ENCODE data around the gene CEP170.

CEP170 gene

DNA sequence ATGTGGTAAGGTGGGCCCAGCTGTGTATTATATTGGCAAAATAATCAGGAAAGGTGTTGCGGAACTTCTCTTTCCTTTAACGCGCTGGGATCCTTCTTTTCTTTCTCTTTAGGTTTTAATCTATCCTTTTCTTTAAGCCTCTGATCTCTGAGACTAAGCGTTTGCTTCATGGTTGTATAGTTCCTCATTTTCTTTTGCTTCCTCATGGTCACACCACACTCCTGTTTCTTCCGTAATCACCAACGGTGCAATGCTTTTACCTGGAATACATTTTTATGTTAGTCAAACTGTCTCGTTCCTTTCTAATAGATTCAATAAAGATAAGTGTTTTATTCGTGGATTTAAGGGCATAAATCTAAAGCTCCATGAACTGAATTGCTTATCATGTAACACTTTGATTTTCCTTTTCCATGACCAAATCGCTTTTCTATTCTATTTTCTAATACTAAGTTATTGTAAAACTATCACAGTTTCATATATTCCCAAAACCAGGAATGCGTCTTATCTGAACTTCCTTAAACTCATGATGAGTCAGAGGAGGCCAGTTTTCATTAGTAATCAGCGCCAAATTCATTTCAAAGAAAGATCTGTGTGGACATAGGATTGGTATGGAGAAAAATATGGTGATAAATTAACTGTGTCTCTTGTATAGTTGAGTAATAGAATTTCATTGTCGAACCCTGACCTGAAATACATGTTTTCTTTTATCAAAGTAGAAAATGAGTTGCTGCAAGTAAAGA, 13.0 kb upstream of the CEP170 start:
- no peak for DNase-seq

DNA sequence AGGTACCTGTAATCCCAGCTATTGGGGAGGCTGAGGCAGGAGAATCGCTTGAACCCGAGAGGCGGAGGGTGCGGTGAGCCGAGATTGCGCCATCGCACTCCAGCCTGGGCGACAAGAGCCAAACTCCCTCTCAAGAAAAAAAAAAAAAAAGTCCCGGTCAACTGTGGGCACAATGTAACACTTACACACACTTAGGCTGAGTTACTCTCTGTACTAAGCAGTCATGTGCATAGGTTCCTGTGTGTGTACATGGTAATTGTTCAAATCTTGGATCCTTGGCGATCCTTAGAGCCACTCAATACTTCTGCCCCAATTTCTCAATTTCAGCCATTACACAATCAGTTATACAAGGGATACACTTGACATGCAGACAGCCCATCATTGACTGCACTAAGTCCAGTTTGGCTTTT, 12.4 kb upstream of the CEP170 start:
- DNase-seq: no peak

DNA sequence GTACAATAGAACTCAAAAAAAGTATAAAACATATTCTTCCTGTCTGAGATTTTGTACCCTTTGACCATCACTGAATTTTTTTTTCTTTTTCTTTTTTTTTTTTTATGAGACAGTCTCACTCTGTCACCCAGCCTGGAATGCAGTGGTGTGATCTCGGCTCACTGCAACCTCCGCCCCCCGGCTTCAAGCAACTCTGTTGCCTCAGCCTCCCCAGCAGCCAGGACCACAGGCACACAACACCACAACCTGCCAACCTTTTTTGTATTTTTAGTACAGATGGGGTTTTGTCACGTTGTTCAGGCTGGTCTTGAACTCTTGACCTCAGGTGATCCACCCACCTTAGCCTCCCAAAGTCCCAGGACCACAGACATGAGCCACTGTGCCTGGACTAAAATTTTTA, 11.2 kb upstream of the CEP170 start:
- DNase-seq: no peak

DNA sequence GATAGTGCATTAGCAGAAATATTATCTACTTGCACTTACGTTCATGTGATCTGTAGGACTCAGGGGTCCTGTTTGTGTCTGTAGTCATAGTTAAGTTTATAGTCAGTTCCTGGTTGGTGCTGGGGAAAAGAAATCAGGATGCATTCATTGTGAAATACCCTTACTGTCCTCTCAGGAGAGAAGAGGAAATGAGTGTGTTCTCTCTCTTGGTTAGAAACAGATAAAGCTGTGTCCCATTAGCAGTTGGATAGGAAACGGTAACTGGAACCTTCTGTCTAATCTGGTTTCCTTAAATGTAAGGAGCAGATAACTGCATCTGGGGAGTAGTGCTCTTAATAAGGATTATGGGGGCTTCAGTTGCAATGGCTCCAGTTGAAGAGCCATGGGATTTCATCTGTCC, 9.6 kb upstream of the CEP170 start:
- no peak for DNase-seq

DNA sequence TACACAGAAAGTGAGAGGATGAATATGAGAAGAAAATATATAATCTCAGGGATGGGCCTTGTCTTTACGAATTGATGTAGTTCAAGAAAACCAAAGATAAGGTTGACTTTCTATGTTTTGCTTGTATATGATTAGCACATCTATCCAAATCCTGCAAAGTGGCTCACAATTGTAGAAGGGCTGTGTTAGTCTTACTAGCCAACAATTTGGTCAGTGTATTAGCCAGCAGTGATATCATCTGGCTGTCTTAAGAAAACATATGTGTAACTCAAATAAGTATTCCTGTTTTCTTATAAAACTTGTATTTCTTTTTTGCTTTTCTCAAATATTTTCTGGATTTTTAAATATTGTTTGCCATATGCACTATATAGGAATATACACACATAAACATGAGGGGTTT, 6.3 kb upstream of the CEP170 start:
- DNase-seq: no peak

DNA sequence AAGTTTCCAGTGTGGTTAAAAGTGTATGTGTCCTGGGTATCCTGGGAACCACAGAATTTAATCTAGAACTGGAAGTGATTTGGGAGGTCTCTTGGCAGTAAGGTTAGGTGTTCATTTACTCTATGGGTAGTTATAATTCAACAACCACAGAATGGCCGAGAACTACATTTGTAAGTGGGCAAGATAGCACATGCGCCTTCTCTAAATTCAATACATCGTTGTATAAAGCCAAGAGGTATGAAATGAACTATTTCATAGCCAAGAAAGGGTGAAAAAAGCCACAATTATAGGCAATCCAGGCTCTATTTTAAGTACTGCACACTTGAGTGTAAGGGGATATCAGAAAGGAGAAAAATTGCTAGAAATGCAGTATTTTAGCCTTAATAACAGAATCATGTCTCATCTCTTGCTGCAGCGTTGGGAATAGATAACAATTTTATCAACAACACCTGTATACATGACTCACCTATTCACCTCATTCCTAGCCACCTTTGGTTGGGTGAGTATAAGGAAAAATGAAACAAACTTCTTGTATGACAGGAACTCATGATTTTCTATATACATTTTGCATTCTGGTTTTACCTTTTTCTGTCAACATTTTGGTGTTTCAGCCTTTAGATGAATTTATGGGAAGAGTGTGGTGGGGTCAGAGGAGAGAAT, 5.3 kb upstream of the CEP170 start:
- no peak for DNase-seq

DNA sequence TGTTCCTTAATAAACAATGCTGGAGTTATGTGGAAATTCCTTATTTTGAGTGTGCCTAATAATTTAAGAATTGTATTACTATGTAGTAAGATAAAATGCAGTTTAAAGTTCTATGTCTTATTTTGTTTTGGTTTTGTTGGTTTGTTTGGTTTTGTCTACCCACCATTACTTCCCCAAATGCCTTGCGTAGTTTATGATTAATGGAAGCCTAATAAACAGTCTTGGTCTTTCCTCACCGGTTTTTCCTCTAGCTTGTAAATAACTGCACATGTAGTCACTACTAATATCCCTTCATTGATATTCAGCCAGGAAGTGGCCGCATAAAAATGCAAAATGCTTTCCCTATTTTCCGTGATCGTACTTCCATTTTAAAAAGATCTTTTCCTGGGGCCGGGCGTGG, 3.6 kb upstream of the CEP170 start:
- no peak for DNase-seq

DNA sequence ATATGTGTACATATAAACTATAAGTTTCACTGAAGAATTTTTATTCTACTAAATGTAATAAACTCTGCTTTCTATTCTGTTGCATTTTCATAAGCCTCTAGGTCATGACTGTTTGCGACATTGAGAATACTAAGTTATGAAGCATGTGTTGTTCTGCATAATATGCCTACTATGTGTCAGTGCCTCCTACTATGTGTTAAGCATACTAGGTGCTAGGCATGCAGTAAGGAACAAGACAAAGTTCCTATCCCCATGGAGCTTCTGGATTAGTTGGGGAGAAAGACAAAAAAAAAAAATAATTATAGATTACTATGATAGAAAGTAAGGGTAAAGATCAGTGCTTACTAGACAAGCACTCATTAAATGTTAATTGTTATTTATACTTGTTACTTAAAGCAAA, 2.1 kb upstream of the CEP170 start:
- no peak for DNase-seq

DNA sequence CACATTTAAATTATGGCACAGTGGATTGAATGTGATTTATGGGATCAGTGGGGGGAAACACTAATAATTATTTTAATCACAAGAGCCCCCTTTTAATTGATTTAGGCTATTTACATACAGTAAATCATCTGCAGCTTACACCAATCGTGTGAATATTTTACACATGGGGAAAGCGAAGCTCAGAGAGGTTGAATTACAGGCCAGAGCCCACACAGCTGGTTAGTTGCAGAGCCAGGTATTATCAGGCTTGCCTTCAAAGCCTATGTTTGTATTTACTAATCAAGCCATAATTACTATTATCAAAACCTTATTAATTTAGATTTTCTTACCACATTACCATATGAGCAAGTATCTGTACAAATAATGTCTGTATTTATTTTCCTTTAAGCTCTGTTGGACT, 1.5 kb upstream of the CEP170 start:
- DNase-seq: no peak

DNA sequence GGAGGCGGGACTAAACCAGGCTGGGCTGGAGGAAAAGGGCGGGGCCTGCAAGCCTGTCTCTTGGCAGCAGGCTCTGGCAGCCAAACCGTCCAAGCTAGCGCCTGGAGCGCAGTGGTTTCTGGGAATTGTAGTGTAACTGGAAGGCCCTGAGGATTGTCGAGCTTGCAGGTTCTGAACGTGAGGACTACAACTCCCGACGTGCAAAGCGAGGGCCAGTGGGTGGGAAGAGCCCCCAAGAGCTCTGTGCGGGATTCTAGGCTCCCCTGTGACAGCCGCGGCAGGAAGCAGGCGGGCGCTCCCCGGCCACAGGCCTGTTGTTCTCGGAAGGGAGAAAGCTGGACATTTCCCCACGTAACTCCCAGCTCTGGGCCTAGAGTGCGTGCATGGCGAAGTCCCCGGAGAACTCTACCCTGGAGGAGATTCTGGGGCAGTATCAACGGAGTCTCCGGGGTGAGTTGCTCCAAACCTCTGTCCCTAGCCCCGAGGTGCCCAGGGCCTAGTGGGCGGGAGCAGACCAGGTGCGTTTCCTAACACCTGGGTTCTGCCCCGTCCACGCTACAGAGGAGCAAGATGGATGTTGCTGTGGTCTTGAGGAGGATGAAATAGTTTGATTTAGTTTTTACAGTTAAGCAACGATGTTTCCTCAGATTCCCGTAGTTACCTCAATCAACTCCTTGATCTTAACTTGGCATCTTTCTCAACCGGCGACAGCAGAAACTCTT, 871 bp upstream of the CEP170 start, which contains the start of gene SDCCAG8:
Gene SDCCAG8 (plus strand): TSS at position 251 of the 722 bp plus-strand sequence. CDS start 133 bp downstream, at position 384.
- DNase-seq: peak; percentile 100

DNA sequence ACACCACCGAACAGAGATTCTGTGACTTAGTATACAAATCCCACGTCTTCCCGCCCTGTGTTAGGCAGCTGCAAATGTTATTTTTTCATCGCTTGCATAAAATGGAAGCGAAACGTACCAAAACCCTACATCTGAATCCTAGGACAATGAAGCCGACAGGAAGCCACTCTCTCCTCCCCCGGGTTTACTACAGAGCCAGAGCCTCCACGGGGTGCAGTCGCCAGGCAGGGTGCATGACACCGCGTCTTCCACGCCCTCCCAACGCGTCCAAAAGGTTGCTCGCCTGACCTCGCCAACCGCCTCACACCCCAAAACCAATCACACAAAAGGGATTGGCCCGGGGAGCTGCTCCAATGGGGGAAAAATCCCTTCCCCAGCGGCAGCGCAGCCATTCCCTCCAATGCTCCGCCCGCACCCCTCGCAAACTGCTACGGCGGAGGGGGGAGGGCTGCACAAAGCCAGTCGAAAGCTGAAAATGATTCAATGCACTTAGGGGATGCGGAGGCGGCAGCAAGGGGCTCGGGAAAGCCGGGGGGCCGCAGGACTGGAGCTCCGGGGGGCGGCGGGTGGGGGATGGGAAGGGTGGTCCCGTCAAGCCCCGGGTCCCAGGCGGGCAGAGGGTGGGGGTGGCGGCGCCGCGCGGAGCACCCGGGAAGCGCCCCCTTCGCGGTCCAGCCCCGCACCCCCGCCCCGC, 701 bp downstream of the CEP170 start:
- peak; percentile 78 for DNase-seq

DNA sequence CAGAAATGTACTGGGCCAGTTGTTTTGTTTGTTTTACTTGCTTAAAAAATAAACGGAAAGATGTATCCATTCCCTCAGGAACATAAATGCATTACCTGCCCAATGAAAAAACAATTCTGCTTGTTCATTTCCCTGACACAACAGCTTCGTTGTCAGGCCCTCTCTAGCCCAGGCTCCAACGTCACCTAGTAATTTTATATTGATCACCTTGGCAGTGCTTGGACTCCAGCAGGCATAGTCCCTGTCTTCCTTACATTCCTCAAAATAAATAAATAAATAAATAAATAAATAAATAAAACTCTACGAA, 1.2 kb downstream of the CEP170 start:
- DNase-seq: no peak

DNA sequence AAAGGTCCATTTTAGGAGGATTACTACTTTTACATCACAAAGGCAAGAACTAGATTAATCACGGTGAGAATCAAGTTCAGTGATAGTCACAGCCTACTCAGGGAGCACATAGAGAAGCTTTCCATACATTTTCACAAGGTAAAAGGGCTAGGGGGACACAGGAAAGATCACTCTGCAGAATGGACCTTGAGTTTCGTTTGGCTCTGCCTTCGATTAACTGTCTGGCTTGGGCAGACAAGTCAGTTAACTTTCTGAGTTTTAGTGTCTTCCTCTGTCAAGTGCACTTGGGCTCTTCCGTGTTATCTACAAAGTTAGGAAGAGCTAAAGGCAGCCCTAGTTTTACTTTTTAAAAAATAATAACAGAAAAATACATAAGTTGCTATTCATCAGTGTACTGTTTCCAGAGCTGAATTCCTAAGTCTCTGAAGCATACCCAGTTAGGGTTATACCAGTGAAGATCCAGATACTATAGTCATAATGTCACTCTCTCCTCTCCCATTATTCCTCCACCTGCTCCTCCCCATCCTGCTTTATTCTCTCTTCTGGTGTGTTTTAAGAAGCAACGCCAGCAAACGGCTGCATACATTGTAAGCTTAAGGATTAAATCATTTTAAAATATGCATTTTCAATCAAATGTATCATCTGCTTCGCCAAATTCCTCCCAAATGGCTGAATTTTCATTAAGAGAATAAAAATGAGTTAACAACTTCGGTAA, 1.7 kb downstream of the CEP170 start:
- DNase-seq: no peak

DNA sequence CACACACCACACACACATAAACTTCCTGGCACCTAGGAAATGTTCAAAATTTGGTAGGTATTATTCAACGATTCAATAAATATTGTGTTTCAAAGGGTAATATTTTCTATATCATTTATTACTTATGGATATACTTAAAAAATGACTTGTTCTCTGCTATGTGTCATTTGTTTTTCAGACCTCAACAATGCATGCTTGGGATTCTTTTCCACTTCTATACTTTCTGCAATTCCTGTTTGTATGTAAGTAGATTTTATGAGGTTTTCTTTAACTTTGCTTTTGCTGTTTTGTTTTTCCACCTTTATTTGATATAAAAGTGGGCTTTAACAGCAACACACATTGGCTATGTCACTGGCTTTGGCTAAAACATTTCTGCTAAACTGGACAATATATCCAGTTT, 3.5 kb downstream of the CEP170 start:
- no peak for DNase-seq

DNA sequence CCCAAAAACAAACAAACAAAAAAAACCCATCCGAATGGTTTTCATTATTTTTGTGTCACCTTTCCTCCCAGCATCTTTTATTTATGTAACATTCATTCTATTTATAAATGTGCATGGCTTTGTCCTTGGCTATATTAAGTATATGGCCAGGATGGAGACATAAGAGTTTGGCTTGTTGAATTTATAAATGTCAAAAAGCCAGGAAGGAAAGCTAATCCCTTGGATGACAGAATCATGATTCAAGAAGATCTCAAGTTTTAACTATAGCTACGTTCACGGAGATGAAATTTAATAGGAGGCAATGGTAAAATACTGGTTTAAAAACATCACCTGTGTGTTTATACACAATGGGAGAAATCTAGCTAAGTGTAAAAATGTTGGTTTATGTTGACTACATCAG, 5.0 kb downstream of the CEP170 start:
- DNase-seq: no peak

DNA sequence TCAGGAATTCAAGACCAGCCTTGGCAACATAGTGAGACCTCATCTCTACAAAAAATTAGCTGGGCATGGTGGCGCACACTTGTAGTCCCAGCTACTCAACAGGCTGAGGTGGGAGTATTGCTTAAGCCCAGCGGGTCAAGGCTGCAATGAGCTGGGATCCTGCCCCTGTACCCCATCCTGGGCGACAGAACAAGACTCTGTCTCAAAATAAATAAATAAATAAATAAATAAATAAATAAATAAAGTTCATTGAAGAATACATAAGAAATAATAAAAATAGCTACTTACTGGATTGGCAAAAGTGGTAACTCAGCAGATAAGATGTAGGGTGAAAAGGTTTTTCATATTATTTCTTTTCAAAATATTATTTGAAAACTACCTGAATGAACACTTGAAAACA, 5.9 kb downstream of the CEP170 start:
- DNase-seq: no peak

DNA sequence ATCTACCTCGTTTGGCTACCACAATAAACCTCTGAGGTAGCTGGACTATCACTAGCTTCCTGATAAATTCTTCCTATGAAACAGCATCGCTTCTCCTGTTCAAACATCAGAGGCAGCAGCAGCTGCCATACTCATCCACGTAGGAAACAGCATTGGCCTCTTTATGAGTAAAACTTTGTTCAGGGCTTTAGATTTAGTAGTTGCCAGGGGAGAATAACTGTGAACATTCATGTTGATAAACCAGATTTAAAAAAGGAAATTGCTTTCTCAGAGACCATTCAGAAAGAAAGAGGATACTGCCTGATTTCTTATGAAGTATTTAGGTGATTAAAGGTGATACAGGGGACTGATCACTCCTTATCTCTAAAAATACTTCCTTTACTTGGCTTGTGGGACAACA, 7.2 kb downstream of the CEP170 start:
- DNase-seq: no peak

DNA sequence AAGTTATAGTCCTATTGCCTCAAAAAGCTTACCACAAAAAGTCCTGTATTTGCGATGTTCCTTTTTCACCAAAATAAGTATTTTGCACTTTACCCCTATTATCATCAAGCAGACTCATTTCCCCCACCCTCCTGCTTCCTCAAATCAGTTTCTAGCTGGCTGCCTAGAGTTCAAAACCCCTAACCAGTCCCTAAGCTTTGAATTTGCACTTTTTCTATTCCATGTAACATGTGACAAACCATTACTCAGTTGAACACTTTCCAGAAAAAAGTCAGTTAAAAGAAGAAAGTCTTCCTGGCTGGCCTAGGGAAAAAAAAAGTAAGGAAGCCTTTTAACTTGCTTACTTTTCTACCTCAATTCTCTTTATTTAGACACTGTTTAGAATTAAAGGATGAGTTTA, 8.2 kb downstream of the CEP170 start:
- DNase-seq: no peak

DNA sequence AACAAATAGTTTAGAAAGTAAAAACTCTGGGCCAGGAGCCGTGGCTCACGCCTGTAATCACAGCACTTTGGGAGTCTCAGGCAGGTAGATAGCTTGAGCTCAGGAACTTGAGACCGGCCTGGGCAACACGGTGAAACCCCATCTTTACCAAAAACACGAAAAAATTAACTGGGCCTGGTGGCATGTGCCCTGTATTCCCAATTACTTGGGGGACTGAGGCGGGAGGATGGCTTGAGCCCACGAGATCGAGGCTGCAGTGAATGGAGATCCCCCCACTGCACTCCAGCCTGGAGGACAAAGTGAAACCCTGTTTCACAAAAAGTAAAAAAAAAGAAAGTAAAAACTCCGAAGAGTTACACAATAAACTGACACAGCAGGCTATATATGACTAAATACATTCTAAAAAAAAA, 10.6 kb downstream of the CEP170 start:
- DNase-seq: no peak

DNA sequence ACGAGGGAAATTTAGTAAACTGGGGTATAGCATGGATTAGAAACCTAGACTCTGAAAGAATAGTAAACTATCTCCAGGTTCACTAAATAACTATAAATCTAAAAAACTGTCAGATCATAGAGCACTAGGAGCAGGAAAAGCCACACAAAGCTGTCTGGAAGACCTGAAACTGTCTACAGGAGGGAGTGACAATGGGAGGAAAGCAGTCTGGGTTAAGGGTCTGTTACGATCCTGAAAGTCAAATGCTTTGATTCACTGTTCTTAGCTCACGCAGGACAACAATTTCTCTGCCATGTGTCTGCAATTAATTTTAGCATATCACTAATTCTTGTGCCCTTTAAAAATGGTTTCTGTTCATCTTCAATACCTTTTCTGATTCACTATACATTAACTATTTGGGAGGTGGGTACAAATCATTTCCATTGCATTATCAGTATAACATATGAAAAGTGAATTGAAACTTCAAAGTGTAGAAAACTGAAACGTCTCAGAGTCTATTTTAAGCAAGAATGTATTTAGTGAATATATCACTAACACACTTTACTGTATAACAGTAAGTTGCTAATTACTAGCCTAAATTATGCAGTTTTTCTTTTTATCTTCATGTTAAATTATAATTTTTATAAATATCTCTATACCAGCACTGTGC, 18.4 kb downstream of the CEP170 start:
- DNase-seq: no peak

DNA sequence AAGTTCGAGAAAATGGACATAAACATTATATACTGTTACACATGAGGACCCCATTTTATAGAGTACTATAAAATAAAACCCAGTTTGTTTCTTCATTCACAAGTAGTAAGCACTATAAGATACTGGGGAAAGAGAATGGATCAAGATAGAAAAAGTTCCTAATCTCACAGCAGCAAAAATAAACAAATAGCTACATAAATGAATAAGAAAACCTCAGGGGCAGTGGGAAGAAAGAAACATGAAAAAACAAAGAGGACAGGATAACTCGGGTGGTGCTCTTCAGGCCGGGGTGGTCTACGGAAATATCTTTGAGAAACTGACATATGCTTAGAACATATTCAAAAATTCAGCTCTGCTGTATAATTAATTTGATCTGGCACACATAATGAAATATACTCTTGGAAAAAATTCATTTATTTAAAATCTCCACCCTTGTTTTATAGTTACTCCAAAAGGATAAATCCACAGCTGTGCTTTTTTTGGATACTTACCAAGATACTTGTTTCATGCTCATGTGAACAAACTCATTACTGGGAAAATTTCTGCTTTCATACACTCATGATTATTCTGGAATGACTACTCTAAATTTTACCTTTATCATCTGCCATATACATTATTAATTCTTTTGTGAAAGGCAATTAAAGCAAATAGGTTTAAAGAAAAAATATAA, 20.0 kb downstream of the CEP170 start:
- no peak for DNase-seq

DNA sequence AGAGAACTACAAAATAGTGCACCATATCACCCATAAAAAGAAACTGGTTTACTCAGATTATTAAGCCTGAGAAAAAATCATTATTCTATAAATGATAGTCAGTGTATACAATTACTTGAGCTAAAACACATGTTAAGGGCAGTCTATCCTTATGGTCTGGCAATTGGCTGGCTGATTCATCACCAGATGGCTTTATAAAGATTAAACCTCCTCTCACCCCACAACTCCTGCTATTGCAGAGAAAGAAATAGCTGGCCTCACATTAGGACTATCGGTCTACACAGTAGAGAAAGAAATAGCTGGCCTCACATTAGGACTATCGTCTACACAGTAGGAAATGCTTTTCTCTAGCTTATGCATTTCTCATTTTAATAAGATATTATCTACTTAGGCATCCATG, 21.2 kb downstream of the CEP170 start:
- no peak for DNase-seq

All from femur (tissue), 1 donor.